ENCODE results near the gene SEPTIN1. TPM values are rescaled to one million over a fixed set of nuclear protein-coding genes. Genes with fewer than 3 reads are reported as not detected.
A peak's percentile ranks its signal among the peaks of the same experiment; 100 is the strongest.
"Not testable (repeated sequence)": the region's sequence is repeated elsewhere in the genome, so short reads cannot be mapped to it uniquely, and the experiment has no call there.

Gene SEPTIN1
- total RNA-seq, 2 donors from 2014 or later: 192 to 207 TPM

- peak overlapping the region; percentile 92 to 99 for H3K27ac Mint-ChIP-seq
These were observed 28.8 kb downstream of the SEPTIN1 start for GRCh38 chr16:30353438-30354129.

GRCh38 chr16:30352488-30353401, 29.6 kb downstream of the SEPTIN1 start:
- peak overlapping the region; percentile 12 to 99 for H3K27ac Mint-ChIP-seq
- DNase-seq (ENCODE audit: low spot score): peak; percentile 41
- H3K36me3 Mint-ChIP-seq: peaks cover 5% of the 10 kb centered on the region

More at GRCh38 chr16:30353438-30354129, 28.8 kb downstream of the SEPTIN1 start:
- Mint-ChIP-seq H3K27me3 (no peaks in the 10 kb centered on the region), H3K36me3 (peaks cover 5% of the 10 kb centered on the region), H3K4me3 (peak overlapping the region; percentile 95), H3K9me3 (no peaks in the 10 kb centered on the region), H3K4me1 (ENCODE audit: low read depth in 2 of 2) (peaks cover 64 to 67% of the 10 kb centered on the region in 2 donors)
- no peak for ATAC-seq
- peak; percentile 59 for DNase-seq (ENCODE audit: low spot score)

GRCh38 chr16:30351586-30352419, 30.6 kb downstream of the SEPTIN1 start:
- peaks cover 5% of the 10 kb centered on the region for H3K36me3 Mint-ChIP-seq
- no peaks in the 10 kb centered on the region for H3K27me3 Mint-ChIP-seq
- peaks cover 59 to 60% of the 10 kb centered on the region in 2 donors for H3K4me1 Mint-ChIP-seq (ENCODE audit: low read depth in 2 of 2)
- DNase-seq (ENCODE audit: low spot score): peak; percentile 44
- H3K27ac Mint-ChIP-seq: peak overlapping the region; percentile 91 to 99
- peak overlapping the region; percentile 69 for H3K4me3 Mint-ChIP-seq
- no peaks in the 10 kb centered on the region for H3K9me3 Mint-ChIP-seq
- no peak for ATAC-seq

More at GRCh38 chr16:30352488-30353401, 29.6 kb downstream of the SEPTIN1 start:
- Mint-ChIP-seq H3K4me1 (ENCODE audit: low read depth in 2 of 2) (peaks cover 64 to 67% of the 10 kb centered on the region in 2 donors), H3K9me3 (no peaks in the 10 kb centered on the region), H3K27me3 (no peaks in the 10 kb centered on the region), H3K4me3 (peak overlapping the region; percentile 51)
- no peak for ATAC-seq

- H3K4me3 Mint-ChIP-seq: peak overlapping the region; percentile 69
- H3K27ac Mint-ChIP-seq: peak overlapping the region; percentile 91 to 99
- no peaks in the 10 kb centered on the region for H3K27me3 Mint-ChIP-seq
- DNase-seq (ENCODE audit: low spot score): peak; percentile 51
- H3K4me1 Mint-ChIP-seq (ENCODE audit: low read depth in 2 of 2): peaks cover 54 to 60% of the 10 kb centered on the region in 2 donors
- peaks cover 5% of the 10 kb centered on the region for H3K36me3 Mint-ChIP-seq
- ATAC-seq: no peak
- no peaks in the 10 kb centered on the region for H3K9me3 Mint-ChIP-seq
These were observed 31.3 kb downstream of the SEPTIN1 start for GRCh38 chr16:30351001-30351441.

- ATAC-seq (peak; percentile 82 to 87), DNase-seq (ENCODE audit: low spot score) (peak; percentile 77)
- Mint-ChIP-seq H3K4me3 (peak overlapping the region; percentile 69), H3K27me3 (no peaks in the 10 kb centered on the region), H3K36me3 (peaks cover 5% of the 10 kb centered on the region), H3K27ac (peak overlapping the region; percentile 91 to 99), H3K4me1 (ENCODE audit: low read depth in 2 of 2) (peaks cover 51 to 56% of the 10 kb centered on the region in 2 donors), H3K9me3 (no peaks in the 10 kb centered on the region)
These were observed 32.1 kb downstream of the SEPTIN1 start for GRCh38 chr16:30350134-30350871.

GRCh38 chr16:30349675-30350074, 32.7 kb downstream of the SEPTIN1 start:
- peak; percentile 36 to 44 for ATAC-seq
- no peaks in the 10 kb centered on the region for H3K27me3 Mint-ChIP-seq
- H3K9me3 Mint-ChIP-seq: no peaks in the 10 kb centered on the region
- H3K4me1 Mint-ChIP-seq (ENCODE audit: low read depth in 2 of 2): peaks cover 47 to 52% of the 10 kb centered on the region in 2 donors
- H3K27ac Mint-ChIP-seq: peak overlapping the region; percentile 91 to 99
- peaks cover 5% of the 10 kb centered on the region for H3K36me3 Mint-ChIP-seq
- peak; percentile 62 for DNase-seq (ENCODE audit: low spot score)
- H3K4me3 Mint-ChIP-seq: peak overlapping the region; percentile 69

GRCh38 chr16:30348929-30349328, 33.4 kb downstream of the SEPTIN1 start:
- Mint-ChIP-seq H3K36me3 (peaks cover 5% of the 10 kb centered on the region), H3K4me3 (peak overlapping the region; percentile 69), H3K27ac (peak overlapping the region; percentile 91 to 99), H3K9me3 (no peaks in the 10 kb centered on the region), H3K4me1 (ENCODE audit: low read depth in 2 of 2) (peaks cover 40 to 44% of the 10 kb centered on the region in 2 donors), H3K27me3 (no peaks in the 10 kb centered on the region)
- ATAC-seq (no peak), DNase-seq (ENCODE audit: low spot score) (no peak)

- H3K9me3 Mint-ChIP-seq: no peaks in the 10 kb centered on the region
- DNase-seq (ENCODE audit: low spot score): no peak
- no peak overlapping the region for H3K27ac Mint-ChIP-seq
- no peaks in the 10 kb centered on the region for H3K27me3 Mint-ChIP-seq
- H3K4me3 Mint-ChIP-seq: no peak overlapping the region
- peaks cover 5% of the 10 kb centered on the region for H3K36me3 Mint-ChIP-seq
- H3K4me1 Mint-ChIP-seq (ENCODE audit: low read depth in 2 of 2): peaks cover 35 to 41% of the 10 kb centered on the region in 2 donors
- no peak for ATAC-seq
These were observed 34.2 kb downstream of the SEPTIN1 start for GRCh38 chr16:30348113-30348512.

GRCh38 chr16:30346286-30346685, 36.1 kb downstream of the SEPTIN1 start:
- Mint-ChIP-seq H3K27ac (no peak overlapping the region), H3K9me3 (no peaks in the 10 kb centered on the region), H3K4me1 (ENCODE audit: low read depth in 2 of 2) (peaks cover 25 to 26% of the 10 kb centered on the region in 2 donors), H3K27me3 (no peaks in the 10 kb centered on the region), H3K4me3 (no peak overlapping the region), H3K36me3 (peaks cover 5% of the 10 kb centered on the region)
- ATAC-seq (no peak), DNase-seq (ENCODE audit: low spot score) (no peak)

- ATAC-seq; H3K36me3 Mint-ChIP-seq; H3K27me3 Mint-ChIP-seq; H3K4me1 Mint-ChIP-seq (ENCODE audit: low read depth in 2 of 2); H3K9me3 Mint-ChIP-seq; H3K27ac Mint-ChIP-seq; DNase-seq (ENCODE audit: low spot score); H3K4me3 Mint-ChIP-seq: not testable (repeated sequence)
These were observed 38.9 kb downstream of the SEPTIN1 start for GRCh38 chr16:30343491-30343820.

- H3K4me1 Mint-ChIP-seq (ENCODE audit: low read depth in 2 of 2): peaks cover 0 to 4% of the 10 kb centered on the region in 2 donors
- DNase-seq (ENCODE audit: low spot score): no peak
- no peak for ATAC-seq
- no peak overlapping the region for H3K4me3 Mint-ChIP-seq
- no peaks in the 10 kb centered on the region for H3K9me3 Mint-ChIP-seq
- no peak overlapping the region for H3K27ac Mint-ChIP-seq
- H3K27me3 Mint-ChIP-seq: no peaks in the 10 kb centered on the region
- H3K36me3 Mint-ChIP-seq: no peaks in the 10 kb centered on the region
These were observed 39.4 kb downstream of the SEPTIN1 start for GRCh38 chr16:30342751-30343490.

- H3K36me3 Mint-ChIP-seq; ATAC-seq; H3K4me1 Mint-ChIP-seq (ENCODE audit: low read depth in 2 of 2); DNase-seq (ENCODE audit: low spot score); H3K4me3 Mint-ChIP-seq; H3K27ac Mint-ChIP-seq; H3K9me3 Mint-ChIP-seq; H3K27me3 Mint-ChIP-seq: not testable (repeated sequence)
These were observed 40.4 kb downstream of the SEPTIN1 start for GRCh38 chr16:30341971-30342370.

All from natural killer cell treated with Interleukin-12 subunit alpha and Interleukin-12 subunit beta and Interleukin-15 and Interleukin-18, amount 100 ng/mL, for 72 hours (primary cell).